Measurements from ENCODE around the gene PAXIP1. TPM values are rescaled to one million over a fixed set of nuclear protein-coding genes. Genes with fewer than 3 reads are reported as not detected.

Gene PAXIP1
- total and polyA plus RNA-seq, 11 donors, result 3.5 to 7.8 (median 5.3) TPM

- peaks cover 0 to 100% (median 94%) of the 10 kb centered on the region in 9 donors for H3K36me3 ChIP-seq
- 83 to 94% (median 89%) methylated on average over 2 of the region's 2 CpGs for WGBS, 4 donors
- H3K27ac ChIP-seq, result no peak overlapping the region
- ATAC-seq (no peak), DNase-seq (no peak)
- no peak for TF ChIP-seq CTCF (IDR thresholded peaks at IDR 0.05)
- no peak for TF ChIP-seq POLR2A (IDR thresholded peaks at IDR 0.05)
- no peaks in the 10 kb centered on the region for H3K27me3 ChIP-seq
- H3K9me3 ChIP-seq, result no peaks in the 10 kb centered on the region
- intact Hi-C loops (cut with DNase I), result no loop called here
- H3K4me3 ChIP-seq, result no peak overlapping the region
- no peaks in the 10 kb centered on the region for H3K4me1 ChIP-seq
Measured at GRCh38 chr7:154950960-154951359, 52.0 kb downstream of the PAXIP1 start.

GRCh38 chr7:154947604-154948003 lies 55.3 kb downstream of the PAXIP1 start:
- H3K9me3 ChIP-seq, result no peaks in the 10 kb centered on the region
- peaks cover 0 to 100% (median 94%) of the 10 kb centered on the region in 9 donors for H3K36me3 ChIP-seq
- H3K4me1 ChIP-seq, result no peaks in the 10 kb centered on the region
- TF ChIP-seq CTCF (IDR thresholded peaks at IDR 0.05) (no peak), POLR2A (IDR thresholded peaks at IDR 0.05) (no peak)
- no peak for ATAC-seq
- DNase-seq, result no peak
- no peak overlapping the region for H3K4me3 ChIP-seq
- no peaks in the 10 kb centered on the region for H3K27me3 ChIP-seq
- no peak overlapping the region for H3K27ac ChIP-seq
- intact Hi-C loops (cut with DNase I), result no loop called here
- 86 to 89% (median 89%) methylated on average over 5 of the region's 5 CpGs for WGBS, 4 donors

- Histone ChIP-seq H3K27ac (no peak overlapping the region), H3K4me3 (no peak overlapping the region), H3K4me1 (no peaks in the 10 kb centered on the region), H3K9me3 (no peaks in the 10 kb centered on the region), H3K36me3 (peaks cover 0 to 100% (median 80%) of the 10 kb centered on the region in 9 donors), H3K27me3 (no peaks in the 10 kb centered on the region)
- ATAC-seq (no peak), DNase-seq (no peak)
- WGBS, 4 donors, result 81 to 87% (median 84%) methylated on average over 7 of the region's 7 CpGs
- no peak for TF ChIP-seq POLR2A (IDR thresholded peaks at IDR 0.05)
- no peak for TF ChIP-seq CTCF (IDR thresholded peaks at IDR 0.05)
- intact Hi-C loops (cut with DNase I), result no loop called here
Measured at GRCh38 chr7:154946166-154946565, 56.8 kb downstream of the PAXIP1 start.

- H3K27me3 ChIP-seq, result no peaks in the 10 kb centered on the region
- intact Hi-C loops (cut with DNase I), result no loop called here
- WGBS, 4 donors, result 89 to 93% (median 91%) methylated on average over 9 of the region's 9 CpGs
- peaks cover 0 to 77% (median 58%) of the 10 kb centered on the region in 9 donors for H3K36me3 ChIP-seq
- no peak for TF ChIP-seq POLR2A (IDR thresholded peaks at IDR 0.05)
- no peak for TF ChIP-seq CTCF (IDR thresholded peaks at IDR 0.05)
- H3K9me3 ChIP-seq, result no peaks in the 10 kb centered on the region
- DNase-seq (no peak), ATAC-seq (no peak)
- no peak overlapping the region for H3K27ac ChIP-seq
- no peak overlapping the region for H3K4me3 ChIP-seq
- H3K4me1 ChIP-seq, result no peaks in the 10 kb centered on the region
Measured at GRCh38 chr7:154943906-154944305, 59.0 kb downstream of the PAXIP1 start.

Measured in heart left ventricle (tissue), 16 donors.